CD8-positive, alpha-beta memory T cell (primary cell): Measurements from ENCODE around the gene CDK1. TPM values are rescaled to one million over a fixed set of nuclear protein-coding genes. Genes with fewer than 3 reads are reported as not detected.

Source experiments
- CTCF ChIA-PET: fragments of 350-600 bp; sonication (Branson Sonifier 250); formaldehyde crosslinking; loops from one replicate; lab custom pipeline; 2021; ENCODE audit warnings: antibody characterized with exemption; lab: Charles Lee
- POLR2A ChIA-PET: fragments of 350-600 bp; sonication (Branson Sonifier 250); formaldehyde crosslinking; loops from one replicate; lab custom pipeline; 2021; ENCODE audit warnings: antibody characterized with exemption; lab: Charles Lee
- DNase-seq, 5 donors: peaks; one replicate each; pipeline versions ENCODE4 v3.0.0 to v3.0.0-alpha.2; 2020 to 2022; ENCODE audit warnings: mixed read lengths in 1 of 5
- H3K27ac ChIP-seq: one replicate; pipeline ENCODE4 v1.7.0; 2013; ENCODE audit warnings: low read depth, mild to moderate bottlenecking, low read length, moderate library complexity
- H3K27me3 ChIP-seq: 2 replicates; pipeline ENCODE4 v1.7.0; 2013; ENCODE audit warnings: low read length, mild to moderate bottlenecking; ENCODE audit not compliant: insufficient read depth, poor library complexity, severe bottlenecking
- H3K36me3 ChIP-seq: 2 replicates; pipeline ENCODE4 v1.7.0; 2013; ENCODE audit warnings: mild to moderate bottlenecking, low read length, moderate library complexity; ENCODE audit not compliant: insufficient read depth
- H3K4me1 ChIP-seq: 2 replicates; pipeline ENCODE4 v1.7.0; 2013; ENCODE audit warnings: mild to moderate bottlenecking, low read length, moderate library complexity; ENCODE audit not compliant: insufficient read depth
- H3K4me3 ChIP-seq: 2 replicates; pipeline ENCODE4 v1.7.0; 2013; ENCODE audit warnings: mild to moderate bottlenecking, low read length
- H3K9me3 ChIP-seq: 2 replicates; pipeline ENCODE4 v1.7.0; 2013; ENCODE audit warnings: mild to moderate bottlenecking, low read length
- H3K27ac Mint-ChIP-seq, 8 donors: one replicate each; pipeline ENCODE4 v1.8.0; 2020 to 2021; ENCODE audit warnings: mixed read lengths in 8 of 8, mild to moderate bottlenecking in 6 of 8, inconsistent platforms in 3 of 8, moderate library complexity in 3 of 8
- H3K27me3 Mint-ChIP-seq, 2 donors: one replicate each; pipeline ENCODE4 v1.8.0; 2020 to 2021; ENCODE audit warnings: mixed read lengths in 2 of 2, mild to moderate bottlenecking in 1 of 2, moderate library complexity in 1 of 2
- H3K36me3 Mint-ChIP-seq, 3 donors: one replicate each; pipeline ENCODE4 v1.8.0; 2020 to 2021; ENCODE audit warnings: mixed read lengths in 3 of 3, inconsistent platforms in 1 of 3, mild to moderate bottlenecking in 1 of 3
- H3K4me1 Mint-ChIP-seq, 3 donors: one replicate each; pipeline ENCODE4 v1.8.0; 2020 to 2021; ENCODE audit warnings: mixed read lengths in 3 of 3, inconsistent platforms in 1 of 3, mild to moderate bottlenecking in 1 of 3
- H3K4me3 Mint-ChIP-seq, 7 donors: one replicate each; pipeline ENCODE4 v1.8.0; 2020 to 2021; ENCODE audit warnings: mixed read lengths in 7 of 7, mild to moderate bottlenecking in 6 of 7, moderate library complexity in 4 of 7, inconsistent platforms in 2 of 7
- H3K9me3 Mint-ChIP-seq, 5 donors: one replicate each; pipeline ENCODE4 v1.8.0; 2020 to 2022; ENCODE audit warnings: mixed read lengths in 5 of 5, mild to moderate bottlenecking in 3 of 5, moderate library complexity in 2 of 5, inconsistent platforms in 1 of 5
- polyA plus RNA-seq: library from polyadenylated mRNA; unstranded; fragments of 300-500 nt; fragmentation: Illumina TruSeq; gene quantifications from one replicate; pipeline ENCODE4 v1.2.3, GENCODE V29; 2021
- total RNA-seq, 2 experiments: library from RNA; stranded (reverse); gene quantifications; one replicate each; pipeline ENCODE4 v1.2.3, GENCODE V29; 2021

The CDK1 gene
- total and polyA plus RNA-seq, 3 experiments from 2014 or later, result 0.52 to 68.8 (median 67.9) TPM

- CTCF ChIA-PET, result interaction anchor here (0.7 kb wide), 1 partner anchor 30 kb away, joined by 3 read pairs; no protein-coding TSS in a partner anchor
Measured at GRCh38 chr10:60734226-60734625, 44.1 kb upstream of the CDK1 start.

DNA sequence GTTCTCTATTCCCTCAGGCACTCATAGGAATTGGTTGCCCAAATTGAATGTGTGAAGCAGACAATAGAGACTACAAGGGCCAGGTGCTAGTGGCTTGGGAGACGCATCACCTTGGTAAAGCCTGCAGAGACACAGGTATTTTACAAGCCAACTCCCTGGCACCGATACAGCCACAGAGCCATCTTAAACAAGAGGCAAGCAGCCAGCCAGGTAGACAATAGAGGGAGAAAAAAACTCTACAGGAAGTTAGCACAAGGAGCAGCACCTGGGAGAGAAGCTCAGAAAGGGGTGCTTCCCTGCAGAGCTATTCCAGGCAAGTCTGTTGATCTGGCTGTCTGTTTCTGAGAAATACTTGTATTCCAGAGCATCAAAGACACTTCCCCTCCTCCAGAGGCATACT lies 43.0 kb upstream of the CDK1 start:
- Mint-ChIP-seq H3K27ac (no peak overlapping the region), H3K9me3 (no peaks in the 10 kb centered on the region), H3K36me3 (peaks cover 0 to 2% (median 0%) of the 10 kb centered on the region in 3 donors), H3K27me3 (peaks cover 5 to 34% of the 10 kb centered on the region in 2 donors), H3K4me3 (no peak overlapping the region), H3K4me1 (peaks cover 16 to 25% (median 17%) of the 10 kb centered on the region in 3 donors)
- no peak overlapping the region for H3K4me3 ChIP-seq
- DNase-seq, result no peak
- CTCF ChIA-PET, result no interaction called here
- no peaks in the 10 kb centered on the region for H3K27me3 ChIP-seq
- no peaks in the 10 kb centered on the region for H3K9me3 ChIP-seq
- POLR2A ChIA-PET, result no interaction called here
- no peak overlapping the region for H3K27ac ChIP-seq
- H3K4me1 ChIP-seq, result peaks cover 18% of the 10 kb centered on the region
- H3K36me3 ChIP-seq, result no peaks in the 10 kb centered on the region

More at GRCh38 chr10:60734226-60734625, 44.1 kb upstream of the CDK1 start:
- Histone ChIP-seq H3K9me3 (no peaks in the 10 kb centered on the region), H3K4me1 (peaks cover 28% of the 10 kb centered on the region), H3K4me3 (no peak overlapping the region), H3K27me3 (no peaks in the 10 kb centered on the region), H3K36me3 (no peaks in the 10 kb centered on the region), H3K27ac (no peak overlapping the region)
- POLR2A ChIA-PET, result no interaction called here
- no peaks in the 10 kb centered on the region for H3K9me3 Mint-ChIP-seq
- DNase-seq, result no peak
- peak overlapping the region; percentile 46 to 95 (median 57) for H3K4me3 Mint-ChIP-seq
- peak overlapping the region in 1 of 8 donors; percentile 32 for H3K27ac Mint-ChIP-seq
- H3K27me3 Mint-ChIP-seq, result peaks cover 5 to 38% of the 10 kb centered on the region in 2 donors
- H3K36me3 Mint-ChIP-seq, result no peaks in the 10 kb centered on the region
- H3K4me1 Mint-ChIP-seq, result peaks cover 22 to 34% (median 22%) of the 10 kb centered on the region in 3 donors

DNA sequence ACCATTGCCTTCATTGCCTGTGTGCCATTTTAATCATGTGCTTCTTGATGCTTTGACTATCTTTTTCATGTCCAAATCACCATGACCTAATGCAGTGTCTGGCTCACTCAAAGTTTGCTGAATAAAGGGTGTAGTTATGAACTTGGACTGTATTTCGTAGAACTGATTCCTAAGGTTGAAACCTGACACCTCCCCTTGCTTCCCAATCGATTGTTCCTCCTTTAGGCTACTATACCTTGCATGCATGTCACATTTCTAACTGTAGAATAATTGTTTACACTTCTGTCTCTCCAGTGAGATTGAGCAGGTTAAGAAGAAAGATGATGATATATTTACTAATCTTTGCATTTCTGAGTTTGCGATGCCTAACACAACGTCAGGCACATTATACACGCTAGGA lies 41.0 kb upstream of the CDK1 start:
- Histone ChIP-seq H3K36me3 (no peaks in the 10 kb centered on the region), H3K27ac (no peak overlapping the region), H3K9me3 (no peaks in the 10 kb centered on the region), H3K27me3 (no peaks in the 10 kb centered on the region), H3K4me1 (peaks cover 6% of the 10 kb centered on the region), H3K4me3 (no peak overlapping the region)
- CTCF ChIA-PET, result no interaction called here
- Mint-ChIP-seq H3K4me1 (peaks cover 4 to 5% (median 5%) of the 10 kb centered on the region in 3 donors), H3K27ac (no peak overlapping the region), H3K4me3 (no peak overlapping the region), H3K27me3 (peaks cover 2 to 34% of the 10 kb centered on the region in 2 donors), H3K36me3 (peaks cover 0 to 5% (median 0%) of the 10 kb centered on the region in 3 donors), H3K9me3 (no peaks in the 10 kb centered on the region)
- POLR2A ChIA-PET, result no interaction called here
- no peak for DNase-seq

GRCh38 chr10:60739558-60739957 lies 38.7 kb upstream of the CDK1 start:
- ChIA-PET CTCF (no interaction called here), POLR2A (interaction anchor here (0.6 kb wide), 1 partner anchor 72 kb away, joined by 4 read pairs; no protein-coding TSS in a partner anchor)
- no peaks in the 10 kb centered on the region for H3K4me1 ChIP-seq

GRCh38 chr10:60742512-60742911 lies 35.8 kb upstream of the CDK1 start:
- Mint-ChIP-seq H3K4me3 (no peak overlapping the region), H3K27me3 (peaks cover 3 to 54% of the 10 kb centered on the region in 2 donors), H3K36me3 (peaks cover 0 to 5% (median 4%) of the 10 kb centered on the region in 3 donors), H3K9me3 (no peaks in the 10 kb centered on the region), H3K27ac (no peak overlapping the region), H3K4me1 (no peaks in the 10 kb centered on the region)
- H3K36me3 ChIP-seq, result no peaks in the 10 kb centered on the region
- no peak overlapping the region for H3K4me3 ChIP-seq
- no peaks in the 10 kb centered on the region for H3K27me3 ChIP-seq
- ChIA-PET CTCF (no interaction called here), POLR2A (no interaction called here)
- H3K9me3 ChIP-seq, result no peaks in the 10 kb centered on the region
- no peak for DNase-seq
- H3K4me1 ChIP-seq, result no peaks in the 10 kb centered on the region
- no peak overlapping the region for H3K27ac ChIP-seq

More at GRCh38 chr10:60739558-60739957, 38.7 kb upstream of the CDK1 start:
- DNase-seq, result no peak
- H3K4me1 Mint-ChIP-seq, result no peaks in the 10 kb centered on the region
- Histone ChIP-seq H3K36me3 (no peaks in the 10 kb centered on the region), H3K27me3 (no peaks in the 10 kb centered on the region), H3K9me3 (no peaks in the 10 kb centered on the region), H3K4me3 (no peak overlapping the region), H3K27ac (no peak overlapping the region)
- no peak overlapping the region for H3K4me3 Mint-ChIP-seq
- no peak overlapping the region for H3K27ac Mint-ChIP-seq
- peaks cover 0 to 5% (median 4%) of the 10 kb centered on the region in 3 donors for H3K36me3 Mint-ChIP-seq
- H3K9me3 Mint-ChIP-seq, result no peaks in the 10 kb centered on the region
- H3K27me3 Mint-ChIP-seq, result peaks cover 0 to 37% of the 10 kb centered on the region in 2 donors

DNA sequence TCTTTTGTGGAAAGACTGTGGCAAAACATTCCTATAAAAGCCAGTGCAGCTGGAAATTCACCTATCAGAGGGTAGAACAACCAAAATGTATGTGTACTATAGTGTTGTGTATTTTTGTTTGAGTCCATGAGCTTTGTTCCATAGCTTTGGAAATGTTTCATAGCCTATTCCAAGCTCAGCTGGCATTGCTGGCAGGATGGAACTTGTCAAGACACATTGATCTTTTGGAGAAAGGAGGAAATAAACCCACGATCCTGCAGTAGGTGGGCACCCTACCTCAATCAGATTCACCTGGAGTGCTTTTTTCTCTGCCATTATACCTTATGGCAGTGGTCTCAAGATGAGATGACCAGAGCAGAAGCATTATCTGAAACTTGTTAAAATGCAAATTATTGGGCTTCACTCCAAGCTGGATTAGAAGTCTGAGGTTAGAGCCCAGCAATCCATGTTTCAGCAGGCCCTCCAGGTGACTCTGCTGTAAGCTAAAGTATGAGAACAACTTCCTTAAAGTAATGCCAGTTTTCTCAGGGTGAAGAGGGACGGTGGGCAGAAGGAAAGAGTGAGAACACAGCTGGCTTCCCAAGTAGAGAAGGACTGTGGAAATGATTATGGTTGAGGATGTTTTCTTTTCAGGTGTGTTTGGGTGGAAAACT lies 30.3 kb upstream of the CDK1 start:
- no peaks in the 10 kb centered on the region for H3K27me3 ChIP-seq
- H3K4me3 ChIP-seq, result no peak overlapping the region
- Mint-ChIP-seq H3K4me1 (peaks cover 0 to 6% (median 0%) of the 10 kb centered on the region in 3 donors), H3K27ac (peak overlapping the region in 1 of 8 donors; percentile 40), H3K9me3 (no peaks in the 10 kb centered on the region), H3K4me3 (no peak overlapping the region), H3K27me3 (peaks cover 7 to 55% of the 10 kb centered on the region in 2 donors), H3K36me3 (peaks cover 0 to 2% (median 0%) of the 10 kb centered on the region in 3 donors)
- no peaks in the 10 kb centered on the region for H3K9me3 ChIP-seq
- ChIA-PET CTCF (interaction anchor here (0.6 kb wide), 1 partner anchor 10 kb away, joined by 3 read pairs; no protein-coding TSS in a partner anchor), POLR2A (interaction anchor here (0.6 kb wide), 2 partner anchors 85 to 1196 kb away, joined by 3 to 6 read pairs; no protein-coding TSS in a partner anchor)
- no peaks in the 10 kb centered on the region for H3K4me1 ChIP-seq
- DNase-seq, result no peak
- H3K27ac ChIP-seq, result no peak overlapping the region
- no peaks in the 10 kb centered on the region for H3K36me3 ChIP-seq

- no peaks in the 10 kb centered on the region for H3K27me3 ChIP-seq
- H3K27ac ChIP-seq, result no peak overlapping the region
- no peaks in the 10 kb centered on the region for H3K4me1 ChIP-seq
- ChIA-PET POLR2A (no interaction called here), CTCF (no interaction called here)
- Mint-ChIP-seq H3K36me3 (no peaks in the 10 kb centered on the region), H3K27ac (peak overlapping the region in 1 of 8 donors; percentile 2), H3K27me3 (peaks cover 22 to 52% of the 10 kb centered on the region in 2 donors), H3K4me1 (peaks cover 0 to 6% (median 0%) of the 10 kb centered on the region in 3 donors), H3K4me3 (no peak overlapping the region), H3K9me3 (no peaks in the 10 kb centered on the region)
- H3K36me3 ChIP-seq, result no peaks in the 10 kb centered on the region
- H3K4me3 ChIP-seq, result no peak overlapping the region
- H3K9me3 ChIP-seq, result no peaks in the 10 kb centered on the region
- DNase-seq, result no peak
Measured at GRCh38 chr10:60753152-60753551, 25.1 kb upstream of the CDK1 start.

DNA sequence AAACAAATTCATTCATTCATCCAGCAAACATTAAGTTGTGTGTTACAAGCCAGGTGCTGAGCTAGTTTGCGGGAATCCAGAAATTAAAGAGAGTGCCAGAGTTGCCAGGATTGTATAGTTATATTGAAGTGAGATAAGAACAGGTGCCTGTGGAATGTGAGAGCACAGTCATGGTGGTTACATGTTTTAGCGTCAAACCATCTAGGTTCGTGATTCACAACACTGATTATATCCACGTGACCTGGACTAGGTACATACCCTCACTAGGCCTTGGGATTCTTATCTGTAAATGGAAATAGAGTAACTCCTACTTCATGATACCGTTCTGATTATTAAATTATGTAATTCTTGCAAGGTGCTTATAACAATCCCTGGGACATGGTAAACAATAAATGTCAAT lies 24.5 kb upstream of the CDK1 start:
- H3K36me3 Mint-ChIP-seq, result no peaks in the 10 kb centered on the region
- Histone ChIP-seq H3K4me3 (no peak overlapping the region), H3K9me3 (no peaks in the 10 kb centered on the region), H3K27ac (no peak overlapping the region), H3K36me3 (no peaks in the 10 kb centered on the region), H3K27me3 (no peaks in the 10 kb centered on the region), H3K4me1 (no peaks in the 10 kb centered on the region)
- no peak overlapping the region for H3K4me3 Mint-ChIP-seq
- H3K27me3 Mint-ChIP-seq, result peaks cover 22 to 49% of the 10 kb centered on the region in 2 donors
- no peaks in the 10 kb centered on the region for H3K9me3 Mint-ChIP-seq
- peak overlapping the region in 1 of 8 donors; percentile 25 for H3K27ac Mint-ChIP-seq
- ChIA-PET POLR2A (no interaction called here), CTCF (no interaction called here)
- no peak for DNase-seq
- H3K4me1 Mint-ChIP-seq, result peaks cover 0 to 6% (median 0%) of the 10 kb centered on the region in 3 donors
